ENCODE measurements around the gene SDK2. TPM values are rescaled to one million over a fixed set of nuclear protein-coding genes. Genes with fewer than 3 reads are reported as not detected.

Gene SDK2
- total RNA-seq, 2 donors from 2014 or later = 16.5 to 26.3 TPM

GRCh38 chr17:73308017-73308823 is 336.0 kb downstream of the SDK2 start:
- peak; percentile 95 for DNase-seq (ENCODE audit: low spot score)
- intact Hi-C loops (cut with DNase I) = loop anchor here (2.0 kb wide), 1 partner anchor 15 kb away; no protein-coding TSS in a partner anchor
- peak overlapping the region; percentile 38 to 98 for H3K4me3 ChIP-seq

GRCh38 chr17:73307130-73307529 is 337.1 kb downstream of the SDK2 start:
- Histone ChIP-seq H3K36me3 (no peaks in the 10 kb centered on the region), H3K27ac (peak overlapping the region; percentile 99), H3K27me3 (replicated peaks; ENCODE audit: insufficient read depth) (no peaks in the 10 kb centered on the region), H3K4me1 (replicated peaks) (peaks cover 39% of the 10 kb centered on the region), H3K9me3 (no peaks in the 10 kb centered on the region), H3K4me3 (no peak overlapping the region)
- no peak for TF ChIP-seq CTCF (IDR thresholded peaks at IDR 0.05)
- WGBS = 34% methylated on average over 9 of the region's 9 CpGs
- DNase-seq (ENCODE audit: low spot score) = peak; percentile 61
- intact Hi-C loops (cut with DNase I) = no loop called here

More at GRCh38 chr17:73308017-73308823, 336.0 kb downstream of the SDK2 start:
- H3K4me1 ChIP-seq (replicated peaks) = peaks cover 42% of the 10 kb centered on the region
- H3K9me3 ChIP-seq = no peaks in the 10 kb centered on the region
- H3K36me3 ChIP-seq = no peaks in the 10 kb centered on the region
- WGBS = 23% methylated on average over 23 of the region's 23 CpGs
- TF ChIP-seq POLR2A (IDR thresholded peaks at IDR 0.05) (peak; percentile 62), POLR2AphosphoS5 (IDR thresholded peaks at IDR 0.05) (peak; percentile 94), CTCF (IDR thresholded peaks at IDR 0.05) (no peak)
- H3K27me3 ChIP-seq (replicated peaks; ENCODE audit: insufficient read depth) = no peaks in the 10 kb centered on the region
- H3K27ac ChIP-seq = peak overlapping the region; percentile 99

- intact Hi-C loops (cut with DNase I) = no loop called here
- H3K4me1 ChIP-seq (replicated peaks) = peaks cover 39% of the 10 kb centered on the region
- H3K36me3 ChIP-seq = no peaks in the 10 kb centered on the region
- TF ChIP-seq POLR2AphosphoS5 (IDR thresholded peaks at IDR 0.05) = no peak
- no peak for TF ChIP-seq POLR2A (IDR thresholded peaks at IDR 0.05)
- TF ChIP-seq CTCF (IDR thresholded peaks at IDR 0.05) = no peak
- H3K4me3 ChIP-seq = peak overlapping the region in 1 of 2 donors; percentile 29
- H3K27ac ChIP-seq = peak overlapping the region; percentile 99
- DNase-seq (ENCODE audit: low spot score) = no peak
- WGBS = 26% methylated on average over 11 of the region's 11 CpGs
- H3K9me3 ChIP-seq = no peaks in the 10 kb centered on the region
- H3K27me3 ChIP-seq (replicated peaks; ENCODE audit: insufficient read depth) = no peaks in the 10 kb centered on the region
Observed at GRCh38 chr17:73305845-73306836, 338.1 kb downstream of the SDK2 start.

GRCh38 chr17:73304971-73305812 is 339.1 kb downstream of the SDK2 start:
- peak; percentile 57 for TF ChIP-seq POLR2AphosphoS5 (IDR thresholded peaks at IDR 0.05)
- TF ChIP-seq CTCF (IDR thresholded peaks at IDR 0.05) = peak in 2 of 4 experiments; percentile 34 to 43
- TF ChIP-seq POLR2A (IDR thresholded peaks at IDR 0.05) = peak; percentile 33
- no peak for DNase-seq (ENCODE audit: low spot score)
- H3K36me3 ChIP-seq = no peaks in the 10 kb centered on the region
- intact Hi-C loops (cut with DNase I) = no loop called here
- 11% methylated on average over 15 of the region's 16 CpGs for WGBS
- peak overlapping the region; percentile 99 for H3K27ac ChIP-seq
- peaks cover 41% of the 10 kb centered on the region for H3K4me1 ChIP-seq (replicated peaks)
- H3K4me3 ChIP-seq = peak overlapping the region; percentile 10 to 29
- H3K27me3 ChIP-seq (replicated peaks; ENCODE audit: insufficient read depth) = no peaks in the 10 kb centered on the region
- H3K9me3 ChIP-seq = no peaks in the 10 kb centered on the region

Measured in prostate gland (tissue), 2 donors.